IPS-18a (cell line): ENCODE results near the gene BRD3.

Experiments used
- H3K27ac ChIP-seq: one replicate; pipeline ENCODE4 v1.5.1; 2013; ENCODE audit warnings: low read length
- H3K27me3 ChIP-seq: one replicate; pipeline ENCODE4 v1.6.1; 2013; ENCODE audit warnings: mild to moderate bottlenecking, low read length; ENCODE audit not compliant: control insufficient read depth, insufficient read depth
- H3K36me3 ChIP-seq: one replicate; pipeline ENCODE4 v1.6.1; 2013; ENCODE audit warnings: low read depth, low read length; ENCODE audit not compliant: control insufficient read depth
- H3K4me1 ChIP-seq: one replicate; pipeline ENCODE4 v1.6.1; 2013; ENCODE audit warnings: low read depth, low read length; ENCODE audit not compliant: control insufficient read depth
- H3K4me3 ChIP-seq: one replicate; pipeline ENCODE4 v1.5.1; 2013; ENCODE audit warnings: low read length
- H3K9ac ChIP-seq: one replicate; pipeline ENCODE4 v1.6.1; 2013; ENCODE audit warnings: mild to moderate bottlenecking, low read length, moderate library complexity
- H3K9me3 ChIP-seq: one replicate; pipeline ENCODE4 v1.6.1; 2013; ENCODE audit warnings: low read depth, low read length; ENCODE audit not compliant: control insufficient read depth

Gene BRD3

GRCh38 chr9:134065612-134066419 is 2.0 kb downstream of the BRD3 start:
- Histone ChIP-seq H3K4me3 (peak overlapping the region; percentile 93), H3K27me3 (peaks cover 20% of the 10 kb centered on the region), H3K9me3 (no peaks in the 10 kb centered on the region), H3K27ac (peak overlapping the region; percentile 53), H3K4me1 (peaks cover 5% of the 10 kb centered on the region), H3K36me3 (no peaks in the 10 kb centered on the region), H3K9ac (peak overlapping the region; percentile 95)

- Histone ChIP-seq H3K9ac (no peak overlapping the region), H3K4me3 (no peak overlapping the region), H3K4me1 (peaks cover 5% of the 10 kb centered on the region), H3K36me3 (no peaks in the 10 kb centered on the region), H3K27ac (no peak overlapping the region), H3K9me3 (no peaks in the 10 kb centered on the region), H3K27me3 (peaks cover 9% of the 10 kb centered on the region)
Measured at GRCh38 chr9:134064711-134065110, 3.1 kb downstream of the BRD3 start.

GRCh38 chr9:134063571-134064450 is 4.0 kb downstream of the BRD3 start:
- no peak overlapping the region for H3K27ac ChIP-seq

GRCh38 chr9:134063088-134063570 is 4.7 kb downstream of the BRD3 start:
- Histone ChIP-seq H3K27me3 (no peaks in the 10 kb centered on the region), H3K4me1 (peaks cover 5% of the 10 kb centered on the region), H3K9ac (no peak overlapping the region), H3K4me3 (no peak overlapping the region), H3K9me3 (no peaks in the 10 kb centered on the region), H3K36me3 (no peaks in the 10 kb centered on the region), H3K27ac (no peak overlapping the region)

More at GRCh38 chr9:134063571-134064450, 4.0 kb downstream of the BRD3 start:
- Histone ChIP-seq H3K9ac (no peak overlapping the region), H3K36me3 (no peaks in the 10 kb centered on the region), H3K4me3 (no peak overlapping the region), H3K9me3 (no peaks in the 10 kb centered on the region), H3K27me3 (peaks cover under 1% of the 10 kb centered on the region), H3K4me1 (peaks cover 5% of the 10 kb centered on the region)

GRCh38 chr9:134062461-134063087 is 5.3 kb downstream of the BRD3 start:
- H3K4me3 ChIP-seq, result no peak overlapping the region
- no peaks in the 10 kb centered on the region for H3K36me3 ChIP-seq
- H3K27ac ChIP-seq, result no peak overlapping the region
- H3K9ac ChIP-seq, result no peak overlapping the region
- peaks cover 5% of the 10 kb centered on the region for H3K4me1 ChIP-seq
- H3K9me3 ChIP-seq, result no peaks in the 10 kb centered on the region
- H3K27me3 ChIP-seq, result no peaks in the 10 kb centered on the region

GRCh38 chr9:134061688-134062371 is 6.0 kb downstream of the BRD3 start:
- Histone ChIP-seq H3K4me1 (peaks cover 5% of the 10 kb centered on the region), H3K9me3 (no peaks in the 10 kb centered on the region)

GRCh38 chr9:134061019-134061687 is 6.7 kb downstream of the BRD3 start:
- Histone ChIP-seq H3K4me1 (peaks cover 5% of the 10 kb centered on the region), H3K9me3 (no peaks in the 10 kb centered on the region), H3K36me3 (no peaks in the 10 kb centered on the region), H3K27ac (no peak overlapping the region), H3K9ac (no peak overlapping the region), H3K4me3 (no peak overlapping the region), H3K27me3 (no peaks in the 10 kb centered on the region)

More at GRCh38 chr9:134061688-134062371, 6.0 kb downstream of the BRD3 start:
- H3K27me3 ChIP-seq, result no peaks in the 10 kb centered on the region
- H3K36me3 ChIP-seq, result no peaks in the 10 kb centered on the region
- no peak overlapping the region for H3K4me3 ChIP-seq
- no peak overlapping the region for H3K27ac ChIP-seq
- no peak overlapping the region for H3K9ac ChIP-seq

- Histone ChIP-seq H3K36me3 (no peaks in the 10 kb centered on the region), H3K4me3 (no peak overlapping the region), H3K27ac (no peak overlapping the region), H3K9ac (no peak overlapping the region), H3K9me3 (no peaks in the 10 kb centered on the region), H3K27me3 (no peaks in the 10 kb centered on the region), H3K4me1 (peaks cover 2% of the 10 kb centered on the region)
Measured at GRCh38 chr9:134060546-134060945, 7.3 kb downstream of the BRD3 start.

GRCh38 chr9:134059661-134060395 is 8.0 kb downstream of the BRD3 start:
- Histone ChIP-seq H3K27me3 (no peaks in the 10 kb centered on the region), H3K36me3 (no peaks in the 10 kb centered on the region), H3K9me3 (no peaks in the 10 kb centered on the region), H3K27ac (no peak overlapping the region), H3K9ac (no peak overlapping the region), H3K4me3 (no peak overlapping the region), H3K4me1 (no peaks in the 10 kb centered on the region)

GRCh38 chr9:134059188-134059641 is 8.6 kb downstream of the BRD3 start:
- Histone ChIP-seq H3K9me3 (no peaks in the 10 kb centered on the region), H3K4me1 (no peaks in the 10 kb centered on the region), H3K4me3 (no peak overlapping the region), H3K27me3 (no peaks in the 10 kb centered on the region), H3K9ac (no peak overlapping the region), H3K27ac (no peak overlapping the region), H3K36me3 (no peaks in the 10 kb centered on the region)
